GM18505 (cell line): ENCODE measurements around the gene RXRA.

Experiments
- ATAC-seq: cut with Tn5 transposase; IDR thresholded peaks from one replicate; pipeline ENCODE4 v1.9.1; 2021; ENCODE audit not compliant: unreplicated experiment
- POLR2A ChIP-seq: IDR thresholded peaks from 4 replicates; pipeline ENCODE4 v1.6.1; 2011; ENCODE audit warnings: borderline replicate concordance; ENCODE audit not compliant: insufficient read depth, insufficient read length; ENCODE audit errors: extremely low read depth

RXRA gene

GRCh38 chr9:134288746-134289145 lies 37.5 kb upstream of the RXRA start:
- TF ChIP-seq POLR2A: no peak
- no peak for ATAC-seq

GRCh38 chr9:134289241-134289875 lies 36.9 kb upstream of the RXRA start:
- no peak for ATAC-seq
- TF ChIP-seq POLR2A: no peak

- no peak for ATAC-seq
- TF ChIP-seq POLR2A: no peak
These were observed 35.4 kb upstream of the RXRA start for GRCh38 chr9:134290603-134291451.

GRCh38 chr9:134291452-134291881 lies 34.8 kb upstream of the RXRA start:
- TF ChIP-seq POLR2A: no peak
- no peak for ATAC-seq

- no peak for ATAC-seq
- no peak for TF ChIP-seq POLR2A
These were observed 34.0 kb upstream of the RXRA start for GRCh38 chr9:134291961-134292871.

- TF ChIP-seq POLR2A: no peak
- no peak for ATAC-seq
These were observed 33.2 kb upstream of the RXRA start for GRCh38 chr9:134293031-134293521.

- ATAC-seq: no peak
- TF ChIP-seq POLR2A: no peak
These were observed 32.6 kb upstream of the RXRA start for GRCh38 chr9:134293611-134294152.

- ATAC-seq: no peak
- TF ChIP-seq POLR2A: no peak
These were observed 31.8 kb upstream of the RXRA start for GRCh38 chr9:134294153-134295071.

GRCh38 chr9:134295101-134295745 lies 31.0 kb upstream of the RXRA start:
- TF ChIP-seq POLR2A: no peak
- no peak for ATAC-seq

GRCh38 chr9:134295746-134296250 lies 30.5 kb upstream of the RXRA start:
- no peak for TF ChIP-seq POLR2A
- no peak for ATAC-seq

- TF ChIP-seq POLR2A: no peak
These were observed 29.8 kb upstream of the RXRA start for GRCh38 chr9:134296301-134297082.

More at GRCh38 chr9:134296301-134297082, 29.8 kb upstream of the RXRA start:
- no peak for ATAC-seq
